SK-N-SH treated with all-trans-retinoic acid at 6 μM for 48 hours (cell line): ENCODE measurements around the gene CFAP90.

Source experiments
- ARNTL ChIP-seq: fragments of 450-650 bp; formaldehyde crosslinking; IDR thresholded peaks from 2 replicates; pipeline ENCODE4 v1.5.0; 2020; ENCODE audit warnings: low read depth, mild to moderate bottlenecking, moderate library complexity, borderline replicate concordance
- CREB5 ChIP-seq: fragments of 250-450 bp; sonication (Bioruptor Pico); IDR thresholded peaks from 2 replicates; pipeline ENCODE4 v1.5.1; 2020; ENCODE audit warnings: low read depth, mild to moderate bottlenecking, moderate library complexity
- CSDC2 ChIP-seq: fragments of 250-450 bp; sonication (Bioruptor Pico); IDR thresholded peaks from 2 replicates; pipeline ENCODE4 v1.5.0; 2020; ENCODE audit warnings: mild to moderate bottlenecking, moderate library complexity
- ESRRG ChIP-seq: fragments of 250-450 bp; sonication (Bioruptor Pico); IDR thresholded peaks from 2 replicates; pipeline ENCODE4 v1.6.1; 2021; ENCODE audit warnings: mild to moderate bottlenecking
- OSR1 ChIP-seq: fragments of 250-450 bp; sonication (Bioruptor Pico); IDR thresholded peaks from 2 replicates; pipeline ENCODE4 v1.8.0; 2022; ENCODE audit warnings: moderate library complexity, mild to moderate bottlenecking, inconsistent platforms
- PATZ1 ChIP-seq: fragments of 250-450 bp; sonication (Bioruptor Pico); IDR thresholded peaks from 2 replicates; pipeline ENCODE4 v1.8.0; 2020; ENCODE audit warnings: mild to moderate bottlenecking, moderate library complexity, borderline replicate concordance
- PPARA ChIP-seq: fragments of 250-450 bp; sonication (Bioruptor Pico); IDR thresholded peaks from 2 replicates; pipeline ENCODE4 v1.5.0; 2020; ENCODE audit warnings: mild to moderate bottlenecking, borderline replicate concordance
- RARB ChIP-seq: fragments of 250-450 bp; sonication (Bioruptor Pico); IDR thresholded peaks from 2 replicates; pipeline ENCODE4 v1.8.0; 2021; ENCODE audit warnings: mild to moderate bottlenecking, moderate library complexity
- TOX ChIP-seq: fragments of 250-450 bp; sonication (Bioruptor Pico); IDR thresholded peaks from 2 replicates; pipeline ENCODE4 v1.8.0; 2021; ENCODE audit warnings: mild to moderate bottlenecking, moderate library complexity, borderline replicate concordance
- TSHZ2 ChIP-seq: fragments of 250-450 bp; sonication (Bioruptor Pico); IDR thresholded peaks from 2 replicates; pipeline ENCODE4 v1.5.0; 2020; ENCODE audit warnings: mild to moderate bottlenecking, moderate library complexity
- ZFP3 ChIP-seq: fragments of 250-450 bp; sonication (Bioruptor Pico); IDR thresholded peaks from 2 replicates; pipeline ENCODE4 v1.5.0; 2020; ENCODE audit warnings: mild to moderate bottlenecking, moderate library complexity
- ZNF8 ChIP-seq: fragments of 450-650 bp; formaldehyde crosslinking; IDR thresholded peaks from 2 replicates; pipeline ENCODE4 v1.5.0; 2020; ENCODE audit warnings: mild to moderate bottlenecking, moderate library complexity

- TF ChIP-seq ZNF8 (CRISPR knock-in tag): no peak
- no peak for TF ChIP-seq TOX (CRISPR knock-in tag)
- no peak for TF ChIP-seq ARNTL
- no peak for TF ChIP-seq ZFP3 (CRISPR knock-in tag)
- no peak for TF ChIP-seq PATZ1 (CRISPR knock-in tag)
- no peak for TF ChIP-seq CREB5 (CRISPR knock-in tag)
- no peak for TF ChIP-seq PPARA (CRISPR knock-in tag)
- TF ChIP-seq OSR1 (CRISPR knock-in tag): no peak
- no peak for TF ChIP-seq RARB (CRISPR knock-in tag)
- TF ChIP-seq ESRRG: no peak
- no peak for TF ChIP-seq CSDC2 (CRISPR knock-in tag)
- no peak for TF ChIP-seq TSHZ2 (CRISPR knock-in tag)
These were observed 34.9 kb downstream of the CFAP90 start for GRCh38 chr5:7815892-7816534.
